Inflammatory macrophage treated with lipopolysaccharide for 1 hour (primary cell): Measurements from ENCODE around the gene EIF3D.
"Not testable (repeated sequence)": the region's sequence is repeated elsewhere in the genome, so short reads cannot be mapped to it uniquely, and the experiment has no call there.

Experiments used
- DNase-seq, 2 donors: peaks; one replicate each; pipeline ENCODE4 v3.0.0-alpha.2; 2020 to 2022

EIF3D gene

DNA sequence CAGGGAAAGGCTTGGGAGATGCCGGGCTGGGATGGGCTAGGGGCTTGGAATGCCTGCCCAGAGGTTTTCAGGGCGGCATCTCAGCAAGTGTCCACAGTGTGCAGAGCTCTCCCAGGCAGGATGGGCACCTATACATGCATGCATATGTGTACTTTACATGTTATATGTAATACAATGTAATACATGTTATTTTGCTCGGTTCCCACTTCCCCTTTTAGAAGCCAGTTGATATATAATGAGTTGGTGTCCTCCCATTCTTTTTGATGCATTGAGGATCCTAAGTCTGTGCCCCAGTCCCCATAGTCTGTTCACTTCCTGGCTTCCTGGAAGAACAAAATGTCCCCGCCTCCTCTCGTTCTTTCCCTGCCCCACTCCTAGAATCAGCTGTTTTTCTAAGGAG, 20.1 kb upstream of the EIF3D start:
- no peak for DNase-seq

DNA sequence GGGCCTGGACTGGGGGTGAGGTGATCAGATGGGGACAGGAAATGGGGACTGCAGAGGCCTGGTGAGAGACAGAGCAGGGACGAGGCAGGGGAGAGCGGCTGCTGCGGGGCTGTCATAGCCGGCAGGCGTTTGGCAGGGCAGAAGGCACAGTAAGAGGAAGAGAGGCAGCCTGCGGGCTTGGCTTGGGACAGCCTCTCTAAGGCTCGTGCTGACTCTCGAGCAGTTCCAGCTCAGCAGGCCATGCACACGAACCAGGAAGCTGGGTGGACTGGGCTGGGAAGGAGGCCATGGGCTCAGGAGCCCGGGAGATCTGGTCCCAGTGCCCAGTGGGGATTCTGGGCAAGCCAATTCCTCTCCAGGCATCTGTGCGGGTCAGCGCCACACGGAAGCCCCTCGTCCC, 19.6 kb upstream of the EIF3D start:
- no peak for DNase-seq

DNA sequence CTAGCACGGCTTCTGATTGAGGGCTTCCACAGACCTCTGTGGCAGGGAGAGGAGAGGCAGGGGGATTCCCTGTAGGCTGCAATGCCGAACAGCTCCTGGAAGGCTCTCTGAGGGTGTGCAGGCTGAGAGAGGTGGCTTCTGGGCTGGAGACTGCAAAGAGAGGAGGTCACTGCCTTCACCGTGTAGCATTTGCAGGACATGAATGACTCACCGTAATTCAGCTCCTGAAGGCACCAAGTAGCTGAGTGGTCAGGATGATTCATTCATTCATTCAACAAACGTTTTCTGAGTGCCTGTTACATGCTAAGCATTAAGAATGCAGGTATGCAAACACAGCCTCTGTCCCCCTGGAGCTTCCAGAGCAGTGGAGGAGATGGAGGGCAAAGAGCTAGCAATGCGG, 18.0 kb upstream of the EIF3D start:
- no peak for DNase-seq

DNA sequence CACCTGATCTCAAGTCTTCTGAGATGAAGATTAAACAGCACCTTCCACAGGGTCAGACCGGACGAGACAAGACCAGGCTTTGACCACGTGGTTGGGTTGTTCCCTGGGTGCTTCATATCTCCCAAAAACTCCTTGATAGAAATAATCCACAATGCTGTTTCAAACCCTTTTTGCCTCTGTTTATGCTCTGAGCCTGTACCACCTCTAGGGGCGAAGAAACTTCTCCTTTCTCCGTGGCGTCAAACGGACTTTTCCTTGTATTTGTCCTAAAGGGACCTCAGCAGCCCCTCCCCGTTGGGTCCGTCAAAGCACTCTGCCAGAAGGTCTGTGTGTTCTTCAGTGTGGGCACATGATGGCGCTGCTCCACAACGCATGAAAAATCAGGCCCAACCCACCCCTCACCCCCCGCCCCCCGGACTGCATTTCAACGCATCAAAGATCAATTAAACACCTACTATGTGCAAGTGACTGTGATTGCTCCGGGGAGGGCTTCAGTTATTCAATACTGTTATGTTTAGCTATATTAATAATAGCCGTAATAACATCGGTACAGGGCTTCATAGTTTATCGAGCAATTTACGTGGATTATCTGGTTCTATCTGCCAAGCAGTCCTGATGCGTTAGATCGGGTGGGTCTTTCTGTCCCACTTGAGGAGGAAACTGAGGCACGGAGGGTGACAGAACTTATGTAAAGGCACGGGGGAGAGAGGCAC, 17.3 kb upstream of the EIF3D start:
- DNase-seq, result peak; percentile 24 to 47

DNA sequence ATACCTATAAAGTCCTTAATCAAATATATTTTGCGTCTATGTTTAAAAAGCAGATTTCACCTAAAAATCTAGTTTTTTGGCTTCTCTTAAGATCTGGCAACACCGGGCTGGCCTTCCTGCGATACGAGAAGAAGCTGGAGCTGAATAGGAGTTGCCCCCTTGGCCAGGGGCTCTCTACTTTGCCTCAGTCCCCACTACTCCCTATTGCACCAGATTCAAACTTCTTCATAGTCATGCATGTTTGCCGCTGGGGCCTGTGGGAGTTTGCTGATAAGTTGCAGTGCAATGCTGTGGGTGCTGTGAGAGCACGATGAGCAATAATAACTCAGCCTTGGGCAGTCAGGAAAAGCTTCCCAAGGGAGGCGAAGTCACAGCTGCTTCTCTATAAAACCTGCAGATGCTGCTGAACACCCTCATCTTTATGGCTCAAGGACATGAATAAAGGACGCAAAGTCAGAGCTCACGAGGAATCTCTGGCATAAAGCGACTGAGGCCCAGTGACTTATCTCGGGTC, 15.2 kb upstream of the EIF3D start:
- no peak for DNase-seq

DNA sequence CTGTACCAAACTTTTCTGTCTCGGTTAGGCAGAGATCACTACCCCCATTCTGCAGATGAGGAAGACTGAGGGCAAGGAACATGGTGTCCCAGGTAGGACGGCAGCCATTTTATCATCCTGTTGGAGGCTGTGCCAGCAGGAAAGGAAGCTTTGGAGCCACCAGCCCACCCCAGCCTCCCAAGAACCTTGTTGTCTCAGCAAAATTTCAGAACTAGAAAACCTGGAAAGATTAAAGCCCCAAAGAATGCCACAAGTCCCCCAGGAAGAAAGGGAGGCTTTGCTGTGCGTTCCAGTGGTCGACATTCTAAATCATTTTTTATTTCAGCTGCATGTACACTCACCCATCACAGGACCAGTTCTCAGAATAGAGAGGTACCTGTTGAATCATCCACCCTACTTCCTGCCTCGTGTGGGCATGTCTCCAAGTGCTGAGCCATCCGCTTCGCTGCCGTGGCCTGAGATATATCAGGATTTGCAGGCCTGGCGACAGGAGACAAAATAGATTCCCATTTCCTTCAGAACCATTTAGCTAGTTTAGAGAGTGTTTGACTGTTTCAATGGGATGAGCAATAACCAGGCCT, 13.0 kb upstream of the EIF3D start:
- DNase-seq, result no peak

DNA sequence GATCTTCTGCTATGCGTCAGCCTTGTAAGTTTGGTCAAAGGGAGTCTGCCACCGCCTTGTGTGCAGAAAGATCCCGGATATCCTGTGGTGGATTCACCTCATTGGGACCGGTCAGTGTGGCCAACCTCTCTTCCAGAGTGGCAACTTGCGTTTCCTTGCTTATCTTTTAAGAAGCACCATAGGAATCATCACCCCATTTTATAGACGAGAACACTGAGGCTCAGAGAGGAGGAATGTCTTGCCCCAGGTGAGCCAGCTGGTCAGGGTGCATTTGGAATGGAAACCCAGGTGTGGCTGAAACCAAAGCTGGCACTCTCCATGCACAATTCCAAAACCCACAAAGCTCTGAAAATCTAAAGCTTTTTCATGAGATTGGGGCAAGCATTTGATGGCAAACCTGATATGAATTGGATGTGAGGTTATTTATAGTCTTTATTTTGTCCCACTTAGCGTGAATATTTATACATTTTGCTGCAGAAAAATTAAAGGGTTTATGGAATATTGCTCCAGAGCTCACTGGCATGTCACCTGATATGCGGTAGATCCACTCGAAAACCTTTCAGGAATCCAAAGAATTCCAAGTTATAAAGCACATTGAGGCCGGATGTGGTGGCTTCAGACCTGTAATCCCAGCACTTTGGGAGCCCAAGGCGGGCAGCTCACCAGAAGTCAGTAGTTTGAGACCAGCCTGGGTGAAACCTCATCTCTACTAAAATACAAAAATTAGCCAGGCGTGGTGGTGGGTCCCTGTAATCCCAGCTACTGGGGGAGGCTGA, 12.1 kb upstream of the EIF3D start:
- no peak for DNase-seq

DNA sequence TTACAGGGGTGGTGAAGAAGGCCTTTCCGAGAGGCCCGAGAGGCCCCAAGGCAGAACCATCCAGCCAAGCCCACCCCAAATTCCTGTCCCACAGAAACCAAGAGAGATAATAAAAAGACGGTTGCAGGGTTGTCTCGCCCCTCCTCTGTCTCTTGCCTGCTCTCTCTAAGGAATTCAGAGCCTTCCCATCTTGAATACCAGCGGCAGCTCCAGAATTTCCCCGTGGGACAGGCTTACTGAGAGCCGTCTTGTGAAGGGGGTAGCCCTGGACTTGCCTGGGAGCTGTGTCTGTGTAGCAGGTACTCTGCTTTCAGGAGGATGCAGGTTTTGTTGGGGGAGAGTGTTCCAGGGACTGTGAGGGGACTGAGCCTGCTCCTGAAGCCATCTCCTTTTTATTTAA, 9.6 kb upstream of the EIF3D start:
- no peak for DNase-seq

DNA sequence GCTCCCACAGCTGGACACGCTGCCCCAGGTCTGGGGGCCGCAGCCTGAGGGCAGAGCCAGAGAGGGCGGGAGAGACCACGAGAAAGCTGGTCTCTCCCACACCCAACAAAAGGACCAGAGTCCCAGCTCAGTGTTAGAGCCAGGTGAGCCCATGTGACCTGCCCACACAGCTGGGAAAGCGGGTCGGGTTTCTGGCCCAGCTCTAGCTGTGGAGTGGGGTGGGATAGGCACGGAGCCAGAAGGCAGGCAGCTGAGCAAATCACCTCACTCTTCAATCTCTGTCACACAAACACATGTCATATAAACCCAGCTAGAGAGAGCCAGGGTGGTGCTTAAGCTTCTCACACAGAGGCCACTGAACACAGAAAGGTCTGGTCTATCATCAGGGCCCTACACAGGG, 7.8 kb upstream of the EIF3D start:
- no peak for DNase-seq

DNA sequence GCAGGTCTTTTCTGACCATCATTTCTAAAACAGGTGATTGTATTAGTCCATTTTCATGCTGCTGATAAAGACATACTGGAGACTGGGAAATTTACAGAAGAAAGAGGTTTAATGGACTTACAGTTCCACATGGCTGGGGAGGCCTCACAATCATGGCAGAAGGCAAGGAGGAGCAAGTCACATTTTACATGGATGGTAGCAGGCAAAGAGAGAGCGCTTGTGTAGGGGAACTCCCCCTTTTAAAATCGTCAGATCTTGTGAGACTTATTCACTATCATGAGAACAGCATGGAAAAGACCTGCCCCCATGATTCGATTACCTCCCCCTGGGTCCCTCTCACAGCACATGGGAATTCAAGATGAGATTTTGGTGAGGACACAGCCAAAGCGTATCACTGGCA, 4.4 kb upstream of the EIF3D start:
- DNase-seq, result not testable (repeated sequence)

DNA sequence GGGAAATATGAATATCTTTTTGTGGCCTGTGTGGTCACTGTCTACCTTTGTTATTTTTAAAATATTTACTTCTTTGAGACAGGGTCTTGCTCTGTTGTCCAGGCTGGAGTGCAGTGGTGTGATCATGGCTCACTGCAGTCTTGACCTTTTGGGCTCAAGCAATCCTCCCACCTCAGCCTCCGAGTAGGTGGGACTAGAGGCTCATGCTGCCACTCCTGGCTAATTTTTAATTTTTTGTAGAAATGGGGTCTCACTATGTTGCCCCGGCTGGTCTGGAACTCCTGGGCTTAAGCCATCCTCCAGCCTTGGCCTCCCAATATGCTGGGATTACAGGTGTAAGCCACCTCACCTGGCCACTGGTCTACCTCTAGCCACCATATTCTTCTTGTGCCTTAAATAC, 3.5 kb upstream of the EIF3D start:
- DNase-seq, result no peak

DNA sequence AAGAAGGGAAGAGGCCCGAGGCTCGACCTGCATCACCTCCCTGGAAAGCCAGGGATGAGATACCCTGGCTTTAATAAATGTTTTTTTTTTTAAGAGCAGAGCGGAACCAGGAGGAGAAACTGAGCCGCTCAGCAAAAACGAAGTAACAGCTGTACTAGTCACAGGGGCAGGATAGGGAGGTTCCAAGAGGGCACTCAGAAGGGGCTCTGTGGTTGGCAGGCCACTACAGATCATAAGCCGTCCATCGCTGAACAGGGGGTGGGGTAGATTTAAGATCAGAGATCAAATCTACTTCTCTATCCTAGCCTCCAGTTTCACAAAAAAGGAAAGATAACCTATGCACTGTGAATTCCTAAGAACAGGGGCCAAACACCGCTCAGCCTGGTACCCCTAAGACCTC, 625 bp downstream of the EIF3D start:
- DNase-seq, result peak in 1 of 2 donors; percentile 27

DNA sequence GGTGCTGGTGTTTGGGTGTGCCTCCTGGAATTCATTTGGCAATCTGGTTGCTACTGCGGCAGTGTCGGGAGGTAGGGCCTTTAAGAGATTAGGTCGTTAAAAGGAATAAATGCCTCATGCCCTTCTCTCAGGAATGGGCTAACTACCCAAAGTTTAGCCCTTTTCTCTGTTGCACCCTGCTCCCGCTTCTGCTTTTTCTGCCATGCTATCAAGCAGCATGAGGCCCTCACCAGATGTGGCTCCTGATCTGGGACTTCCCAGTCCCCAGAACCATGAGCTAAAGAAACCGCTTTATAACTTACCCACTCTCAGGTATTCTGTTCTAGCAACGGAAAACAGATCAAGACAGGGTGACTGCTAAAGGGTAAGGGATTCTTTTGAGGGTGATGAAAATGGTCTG, 6.3 kb downstream of the EIF3D start:
- no peak for DNase-seq

DNA sequence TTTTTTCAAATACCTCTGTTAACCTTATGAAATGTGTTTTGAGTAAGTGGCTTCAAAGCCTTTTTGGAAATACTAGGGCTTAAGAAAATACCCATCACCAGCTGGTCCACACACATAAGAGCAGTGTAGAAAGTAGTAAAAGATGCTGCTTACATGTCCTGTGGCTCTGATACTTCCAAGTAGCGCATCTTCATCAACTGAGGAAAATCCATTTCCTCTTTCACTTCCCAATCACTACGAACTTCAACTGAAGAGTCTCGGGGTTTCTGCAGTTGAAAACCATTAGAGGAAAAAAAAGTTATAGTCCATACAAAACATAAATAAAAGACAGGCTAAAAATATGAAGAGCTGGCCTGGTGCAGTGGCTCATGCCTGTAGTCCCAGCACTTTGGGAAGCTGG, 8.5 kb downstream of the EIF3D start:
- no peak for DNase-seq

DNA sequence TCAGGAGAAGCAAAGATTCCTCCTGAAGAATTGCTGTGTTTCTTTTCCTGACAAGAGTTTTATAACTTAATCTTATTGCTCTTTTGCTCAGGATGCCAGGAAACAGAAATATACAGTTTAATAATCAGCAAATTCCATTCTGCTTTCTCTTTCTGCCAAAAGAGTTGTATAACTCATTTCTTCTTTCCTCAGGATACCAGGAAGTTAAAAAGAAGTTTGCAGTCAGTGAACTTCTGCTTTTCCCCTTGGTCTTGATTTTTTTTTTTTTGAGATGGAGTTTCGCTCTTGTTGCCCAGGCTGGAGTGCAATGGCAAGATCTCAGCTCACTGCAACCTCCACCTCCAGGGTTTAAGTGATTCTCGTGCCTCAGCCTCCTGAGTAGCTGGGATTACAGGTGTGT, 9.1 kb downstream of the EIF3D start:
- DNase-seq, result peak; percentile 50 to 61

DNA sequence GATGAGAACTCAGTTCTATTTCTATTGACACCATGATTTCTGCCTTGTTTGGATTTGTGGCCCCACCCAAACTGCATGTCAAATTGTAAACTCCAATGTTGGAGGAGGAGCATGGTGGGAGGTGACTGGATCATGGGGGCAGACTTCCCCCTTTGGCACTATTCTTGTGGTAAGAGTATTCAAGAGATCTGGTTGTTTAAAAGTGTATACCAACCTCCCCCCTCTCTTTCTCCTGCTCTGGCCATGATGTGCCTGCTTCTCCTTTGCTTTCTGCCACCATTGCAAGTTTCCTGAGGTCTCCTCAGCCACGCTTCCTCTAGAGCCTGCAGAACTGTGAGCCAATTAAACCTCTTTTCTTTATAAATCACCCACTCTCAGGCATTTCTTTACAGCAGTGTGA, 14.2 kb downstream of the EIF3D start:
- peak in 1 of 2 donors; percentile 17 for DNase-seq

DNA sequence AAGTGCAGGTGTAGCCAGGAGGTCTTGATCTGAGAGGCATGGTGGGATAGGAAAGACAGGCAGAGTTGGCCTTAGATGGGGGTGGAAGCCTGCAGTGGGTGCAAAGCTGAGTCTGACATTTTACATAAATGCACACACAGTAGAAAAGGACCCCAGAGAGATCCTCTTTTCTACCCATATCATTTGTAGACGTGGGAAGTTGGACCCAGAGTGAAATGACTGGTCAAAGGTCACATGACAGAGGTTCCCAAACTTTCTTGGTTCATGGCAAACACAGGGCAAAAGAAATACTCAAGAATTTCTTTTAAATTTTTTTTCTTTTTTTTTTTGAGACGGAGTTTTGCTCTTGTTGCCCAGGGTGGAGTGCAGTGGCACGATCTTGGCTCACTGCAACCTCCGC, 16.0 kb downstream of the EIF3D start:
- no peak for DNase-seq

DNA sequence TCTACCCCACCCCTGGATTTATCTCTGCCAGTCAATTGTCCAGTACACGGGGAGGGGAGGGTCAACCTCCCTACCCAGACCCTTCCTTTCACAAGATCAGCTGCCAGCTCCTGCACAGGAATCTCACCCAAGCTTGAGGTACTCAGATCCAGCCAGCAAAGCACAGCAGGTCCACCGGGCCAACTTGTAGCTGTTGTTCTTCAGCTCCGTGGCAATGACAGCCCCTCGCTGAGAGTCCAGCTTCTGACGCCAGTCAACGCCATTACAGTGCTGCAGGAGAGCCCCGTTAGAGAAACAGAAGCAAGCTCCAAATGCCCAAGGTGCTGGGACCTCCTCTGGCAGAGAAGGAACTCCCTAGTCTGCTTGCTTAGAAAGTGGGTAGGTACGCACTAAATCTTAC, 16.6 kb downstream of the EIF3D start:
- no peak for DNase-seq

DNA sequence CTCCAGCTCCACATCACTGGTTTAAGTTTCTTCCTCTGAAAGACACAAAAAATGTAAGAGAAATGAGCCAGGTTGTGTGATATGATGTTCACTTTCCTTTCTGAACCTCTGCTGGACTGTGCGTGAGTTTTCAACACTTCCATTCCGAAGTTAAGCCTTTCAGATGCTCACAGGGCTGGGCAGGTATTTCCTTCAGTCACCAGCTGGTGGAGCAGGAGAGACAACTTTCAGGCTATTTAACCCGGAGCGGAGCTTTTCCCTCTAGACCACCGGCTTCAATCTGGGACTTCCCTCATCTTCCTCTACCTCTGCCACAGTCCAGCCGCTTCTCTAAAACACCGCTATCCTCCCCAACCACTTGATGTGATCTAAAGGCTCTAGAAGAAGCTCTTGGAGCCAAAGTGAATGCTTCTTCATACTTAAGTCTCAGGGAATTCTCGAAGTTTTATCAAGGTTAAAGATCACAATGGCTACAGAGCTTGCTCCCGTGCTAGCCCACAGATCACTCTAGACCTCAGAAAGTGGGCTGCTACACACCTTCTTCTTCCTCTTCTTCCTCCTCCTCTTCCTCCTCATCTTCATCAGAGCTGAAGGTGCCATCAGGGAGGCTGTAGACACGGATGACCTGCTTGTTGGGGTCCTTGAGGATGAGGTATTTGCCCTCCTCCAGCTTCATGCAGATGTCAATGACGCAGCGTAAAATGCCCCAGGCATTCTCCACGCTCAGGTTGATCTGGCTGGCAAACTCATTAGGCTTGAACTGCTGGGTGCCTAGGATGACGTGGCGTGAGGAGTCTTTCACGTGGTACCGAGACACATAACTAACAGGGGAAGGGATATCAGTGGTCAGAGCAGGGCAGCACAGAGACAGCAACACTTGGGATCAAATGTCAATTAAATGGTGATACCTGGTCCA, 17.7 kb downstream of the EIF3D start:
- DNase-seq, result peak in 1 of 2 donors; percentile 40

DNA sequence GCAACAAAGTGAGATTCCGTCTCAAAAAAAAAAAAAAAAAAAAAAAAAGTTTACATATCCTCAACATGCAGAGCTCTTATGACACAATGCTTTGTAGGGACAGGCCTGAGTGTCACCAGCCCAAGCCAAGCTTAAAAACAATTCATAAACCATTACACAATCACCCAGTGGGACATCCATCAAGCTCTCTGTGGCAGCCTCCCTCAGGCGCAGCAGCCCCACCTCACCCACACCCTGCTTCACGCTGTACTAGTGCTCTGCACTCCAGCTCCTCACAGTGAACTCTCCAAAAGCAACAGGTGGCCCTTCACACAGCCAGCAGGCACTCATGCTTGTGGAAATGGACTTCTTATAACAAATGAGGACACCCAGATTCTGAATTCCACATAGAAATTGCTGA, 18.6 kb downstream of the EIF3D start:
- DNase-seq, result no peak

DNA sequence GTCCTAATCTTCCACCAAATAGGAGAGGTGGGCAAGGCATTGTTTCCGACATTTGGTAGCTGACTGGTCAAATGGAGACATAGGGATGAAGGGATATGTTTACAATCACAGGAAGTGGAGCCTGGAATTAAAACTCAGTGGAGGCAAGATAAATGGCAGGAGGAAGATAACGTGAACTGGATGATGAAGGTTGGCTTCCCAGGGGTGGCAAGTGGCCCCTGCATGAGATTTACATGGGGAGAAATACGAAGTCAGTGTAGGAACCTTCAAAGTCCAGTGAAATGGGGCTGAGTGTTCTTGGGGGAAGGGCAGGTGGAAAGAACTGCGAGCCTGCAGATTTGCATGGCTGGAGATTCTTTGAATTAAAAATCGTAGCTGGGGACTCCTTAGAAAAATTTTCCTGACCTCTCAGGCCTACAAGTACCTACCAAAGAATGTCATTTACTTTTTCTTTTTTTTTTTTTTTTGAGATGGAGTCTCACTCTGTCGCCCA, 21.4 kb downstream of the EIF3D start:
- no peak for DNase-seq

DNA sequence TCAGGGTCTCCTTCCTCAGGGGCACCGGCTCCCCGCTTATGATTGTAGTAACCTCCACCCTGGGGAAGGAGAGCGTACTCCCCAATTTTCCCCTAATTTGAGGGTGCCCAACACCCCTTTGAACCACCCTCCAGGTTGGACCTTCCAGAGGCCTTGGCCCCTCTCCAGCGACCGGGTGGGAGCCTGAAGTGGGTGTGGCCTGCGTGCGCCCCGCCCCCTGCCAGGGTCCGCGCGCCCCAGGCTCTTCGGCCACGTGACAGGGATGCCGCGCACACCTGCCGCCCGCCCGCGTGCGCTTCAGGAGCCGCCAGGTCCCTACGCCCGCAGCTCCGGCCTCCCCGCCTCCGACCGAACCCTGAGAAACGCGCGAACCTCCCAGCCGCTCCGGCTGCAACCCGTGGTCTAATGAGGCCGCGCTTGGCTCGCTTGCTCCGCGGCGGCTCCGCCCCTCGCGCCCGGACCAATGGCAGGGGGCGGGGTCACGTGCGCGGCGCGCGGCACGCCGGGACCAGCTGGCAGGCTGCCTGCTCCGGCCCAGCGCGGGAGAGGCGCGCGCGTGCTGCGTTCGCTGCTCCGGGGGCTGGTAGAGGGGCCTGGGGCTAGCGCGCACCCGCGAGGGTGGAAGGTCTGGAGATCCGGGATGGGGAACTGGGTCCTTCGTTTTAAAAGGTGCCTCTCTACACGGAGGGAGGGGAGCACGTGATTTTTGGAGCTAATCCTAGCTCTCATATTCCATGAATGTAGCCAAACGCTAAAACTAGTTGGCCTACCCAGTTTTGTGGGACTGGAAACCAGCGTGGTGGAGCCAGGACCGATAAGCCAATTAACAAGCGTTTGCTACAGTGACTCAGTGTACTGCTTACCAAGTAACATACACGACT, 22.1 kb downstream of the EIF3D start, which contains the start of gene FOXRED2:
TSS of gene FOXRED2 (minus strand) at position 404 of the 881 bp plus-strand sequence. CDS start 618 bp downstream, outside the sequence.
- DNase-seq, result peak; percentile 65 to 80
